PC-9 (cell line): Measurements from ENCODE around the gene GUK1. TPM values are rescaled to one million over a fixed set of nuclear protein-coding genes. Genes with fewer than 3 reads are reported as not detected.
"Not testable (repeated sequence)": the region's sequence is repeated elsewhere in the genome, so short reads cannot be mapped to it uniquely, and the experiment has no call there.

Experiments
- BruUV-seq: library from RNA; stranded (reverse); fragments of 400-500 nt; replicated peaks from 2 replicates; lab custom pipeline; 2021; lab: Mats Ljungman, UMichigan
- CTCF ChIA-PET: fragments of 300-600 bp; sonication (Branson Sonifier 250); formaldehyde crosslinking; loops from one replicate; lab custom pipeline; 2022; ENCODE audit warnings: antibody characterized with exemption; lab: Charles Lee
- POLR2A ChIA-PET: fragments of 300-600 bp; sonication (Branson Sonifier 250); formaldehyde crosslinking; loops from one replicate; lab custom pipeline; 2022; ENCODE audit warnings: antibody characterized with exemption; ENCODE audit not compliant: unreplicated experiment; lab: Charles Lee
- DNase-seq, 2 experiments: peaks; one replicate each; pipeline versions ENCODE4 v3.0.0 to v3.0.0-alpha.2; 2015 to 2022; ENCODE audit warnings: mixed read lengths in 1 of 2
- H2AFZ ChIP-seq: fragments of 200-600 bp; sonication (generic); 2 replicates; pipeline ENCODE4 v1.8.1; 2017; ENCODE audit warnings: antibody characterized with exemption
- H3F3A ChIP-seq: fragments of 200-600 bp; sonication (generic); 2 replicates; pipeline ENCODE4 v1.8.1; 2017; ENCODE audit warnings: antibody characterized with exemption, mild to moderate bottlenecking, low read depth; ENCODE audit not compliant: insufficient read depth
- H3K27ac ChIP-seq: fragments of 200-600 bp; sonication (generic); 2 replicates; pipeline ENCODE4 v1.6.1; 2016; ENCODE audit warnings: mixed run types
- H3K27me3 ChIP-seq: fragments of 200-600 bp; sonication (generic); 2 replicates; pipeline ENCODE4 v1.6.1; 2016; ENCODE audit warnings: low read depth, mixed run types; ENCODE audit not compliant: insufficient read depth
- H3K36me3 ChIP-seq: fragments of 200-600 bp; sonication (generic); 2 replicates; pipeline ENCODE4 v1.6.1; 2016; ENCODE audit warnings: low read depth, mixed run types
- H3K4me1 ChIP-seq: fragments of 200-600 bp; sonication (generic); replicated peaks from 2 replicates; pipeline ENCODE4 v1.6.1; 2016; ENCODE audit warnings: mixed run types; ENCODE audit not compliant: insufficient read depth
- H3K4me2 ChIP-seq: fragments of 200-600 bp; sonication (generic); 2 replicates; pipeline ENCODE4 v1.6.1; 2017; ENCODE audit warnings: mixed run types
- H3K4me3 ChIP-seq: fragments of 200-600 bp; sonication (generic); 2 replicates; pipeline ENCODE4 v1.6.1; 2016; ENCODE audit warnings: mixed run types
- H3K79me2 ChIP-seq: fragments of 200-600 bp; sonication (generic); 2 replicates; pipeline ENCODE4 v1.6.1; 2017; ENCODE audit warnings: low read depth, mixed run types
- H3K9me2 ChIP-seq: fragments of 200-600 bp; sonication (generic); 2 replicates; pipeline ENCODE4 v1.8.1; 2017; ENCODE audit warnings: mild to moderate bottlenecking; ENCODE audit not compliant: insufficient read depth
- H3K9me3 ChIP-seq: fragments of 200-600 bp; sonication (generic); 2 replicates; pipeline ENCODE4 v1.8.1; 2016; ENCODE audit warnings: low read depth; ENCODE audit not compliant: insufficient read depth
- H4K20me1 ChIP-seq: fragments of 200-600 bp; sonication (generic); 2 replicates; pipeline ENCODE4 v1.8.1; 2017; ENCODE audit not compliant: insufficient read depth
- CTCF ChIP-seq: fragments of 200-600 bp; sonication (generic); conservative IDR thresholded peaks from 2 replicates; pipeline ENCODE4 v1.6.1; 2017; ENCODE audit warnings: mixed run types, antibody characterized with exemption, mild to moderate bottlenecking, moderate library complexity
- EZH2 ChIP-seq: fragments of 200-600 bp; sonication (generic); IDR thresholded peaks from 2 replicates; pipeline ENCODE4 v1.8.0; 2017; ENCODE audit warnings: antibody characterized with exemption, low read depth
- intact Hi-C: fragments of 100-400 bp; cut with micrococcal nuclease; formaldehyde crosslinking; loops from one replicate; pipeline ENCODE4 v1.10.0; 2022; ENCODE audit not compliant: unreplicated experiment
- total RNA-seq: library from RNA; stranded (reverse); gene quantifications from 2 replicates; pipeline ENCODE4 v1.2.3, GENCODE V29; 2021

The GUK1 gene
- total RNA-seq, 1 experiment from 2014 or later = 239 TPM

GRCh38 chr1:228185641-228185965 is 45.5 kb downstream of the GUK1 start:
- no peak for DNase-seq

DNA sequence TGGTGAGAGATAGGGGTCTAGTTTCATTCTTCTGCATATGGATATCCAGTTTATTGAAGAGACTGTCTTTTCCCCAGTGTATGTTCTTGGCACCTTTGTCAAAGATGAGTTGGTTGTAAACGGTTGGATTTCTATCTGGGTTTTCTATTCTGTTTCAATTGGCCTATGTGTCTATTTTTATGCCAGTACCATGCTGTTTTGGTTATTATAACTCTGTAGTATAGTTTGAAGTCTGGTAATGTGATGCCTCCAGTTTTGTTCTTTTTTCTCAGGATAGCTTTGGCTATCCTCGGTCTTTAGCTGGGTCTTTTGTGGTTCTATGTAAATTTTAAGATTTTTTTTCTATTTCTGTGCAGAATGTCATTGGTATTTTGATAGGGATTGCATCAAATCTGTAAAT is 48.2 kb downstream of the GUK1 start:
- H3K4me2 ChIP-seq, H3K4me3 ChIP-seq, H2AFZ ChIP-seq, H3K36me3 ChIP-seq, H3F3A ChIP-seq, H3K27me3 ChIP-seq, POLR2A ChIA-PET, H3K9me2 ChIP-seq, H3K79me2 ChIP-seq, H3K27ac ChIP-seq, BruUV-seq, DNase-seq, intact Hi-C loops, H3K9me3 ChIP-seq, H4K20me1 ChIP-seq, CTCF ChIA-PET, H3K4me1 ChIP-seq: not testable (repeated sequence)

More at GRCh38 chr1:228185641-228185965, 45.5 kb downstream of the GUK1 start:
- CTCF ChIA-PET = no interaction called here
- H3K27ac ChIP-seq = no peak overlapping the region
- no peak for TF ChIP-seq EZH2
- intact Hi-C loops = no loop called here
- no TSS peak for BruUV-seq
- H3K4me2 ChIP-seq = no peak overlapping the region
- H3K4me1 ChIP-seq = no peaks in the 10 kb centered on the region
- H3F3A ChIP-seq = peaks cover 7% of the 10 kb centered on the region; the same call in 1 of the 2 replicates
- H3K9me3 ChIP-seq = no peaks in the 10 kb centered on the region
- no peaks in the 10 kb centered on the region for H3K79me2 ChIP-seq
- no peak overlapping the region for H3K4me3 ChIP-seq
- no peaks in the 10 kb centered on the region for H3K36me3 ChIP-seq
- H4K20me1 ChIP-seq = no peaks in the 10 kb centered on the region
- no peaks in the 10 kb centered on the region for H3K9me2 ChIP-seq
- POLR2A ChIA-PET = no interaction called here
- H3K27me3 ChIP-seq = no peaks in the 10 kb centered on the region
- H2AFZ ChIP-seq = no peak overlapping the region

- Histone ChIP-seq H3F3A (no peaks in the 10 kb centered on the region; the same call in 1 of the 2 replicates), H3K27ac (no peak overlapping the region), H3K4me3 (no peak overlapping the region), H3K4me2 (no peak overlapping the region), H3K4me1 (no peaks in the 10 kb centered on the region), H3K9me2 (no peaks in the 10 kb centered on the region), H2AFZ (no peak overlapping the region), H4K20me1 (no peaks in the 10 kb centered on the region), H3K36me3 (no peaks in the 10 kb centered on the region), H3K9me3 (no peaks in the 10 kb centered on the region), H3K27me3 (no peaks in the 10 kb centered on the region), H3K79me2 (no peaks in the 10 kb centered on the region)
- ChIA-PET CTCF (no interaction called here), POLR2A (no interaction called here)
- DNase-seq = no peak
- intact Hi-C loops = no loop called here
- TF ChIP-seq EZH2 (no peak), CTCF (no peak)
- no TSS peak for BruUV-seq
Observed at GRCh38 chr1:228190182-228190581, 50.1 kb downstream of the GUK1 start.

- Histone ChIP-seq H3K4me2 (no peak overlapping the region), H3F3A (no peaks in the 10 kb centered on the region), H4K20me1 (no peaks in the 10 kb centered on the region), H3K4me3 (no peak overlapping the region), H2AFZ (no peak overlapping the region), H3K27ac (no peak overlapping the region), H3K36me3 (no peaks in the 10 kb centered on the region), H3K9me3 (no peaks in the 10 kb centered on the region), H3K79me2 (no peaks in the 10 kb centered on the region), H3K4me1 (no peaks in the 10 kb centered on the region), H3K27me3 (no peaks in the 10 kb centered on the region), H3K9me2 (no peaks in the 10 kb centered on the region)
- no TSS peak for BruUV-seq
- POLR2A ChIA-PET = no interaction called here
- TF ChIP-seq CTCF = no peak
- TF ChIP-seq EZH2 = no peak
- intact Hi-C loops = no loop called here
- CTCF ChIA-PET = no interaction called here
- DNase-seq = no peak
Observed at GRCh38 chr1:228190778-228191177, 50.7 kb downstream of the GUK1 start.
